Prostate gland (tissue), 2 donors: Measurements from ENCODE around the gene CABCOCO1. TPM values are rescaled to one million over a fixed set of nuclear protein-coding genes. Genes with fewer than 3 reads are reported as not detected.

Experiments used
- DNase-seq: peaks from one replicate; pipeline ENCODE4 v3.0.0-alpha.2; 2019; ENCODE audit warnings: low spot score
- H3K27ac ChIP-seq, 2 donors: fragments of 200-600 bp; sonication (generic); 2 replicates each; pipeline ENCODE4 v1.5.1; 2017 to 2019
- H3K27me3 ChIP-seq: fragments of 200-600 bp; sonication (generic); replicated peaks from 2 replicates; pipeline ENCODE4 v1.5.1; 2019; ENCODE audit not compliant: insufficient read depth
- H3K36me3 ChIP-seq, 2 donors: fragments of 200-600 bp; sonication (generic); 1 replicate in 1 of 2; 2 replicates in 1 of 2; pipeline versions ENCODE4 v1.5.1 to v1.8.1; 2017 to 2019
- H3K4me1 ChIP-seq: fragments of 200-600 bp; sonication (generic); replicated peaks from 2 replicates; pipeline ENCODE4 v1.5.1; 2019
- H3K4me3 ChIP-seq, 2 donors: fragments of 200-600 bp; sonication (generic); 2 replicates each; pipeline ENCODE4 v1.5.1; 2017 to 2019
- H3K9me3 ChIP-seq: fragments of 200-600 bp; sonication (generic); 2 replicates; pipeline ENCODE4 v1.5.1; 2017
- POLR2A ChIP-seq: fragments of 450-650 bp; IDR thresholded peaks from one replicate; pipeline ENCODE4 v1.6.1; 2016; ENCODE audit warnings: antibody characterized with exemption, mild to moderate bottlenecking
- POLR2AphosphoS5 ChIP-seq: sonication (generic); formaldehyde crosslinking; IDR thresholded peaks from one replicate; pipeline ENCODE4 v1.6.1; 2017; ENCODE audit warnings: antibody characterized with exemption
- WGBS: methylation state at CpG from one replicate; pipeline ENCODE4 v1.1.5; 2018; 5-methylcytosine and 5-hydroxymethylcytosine counted together
- intact Hi-C: fragments of 100-400 bp; cut with DNase I; formaldehyde crosslinking; loops from one replicate; pipeline ENCODE4 v1.14.2; 2022
- total RNA-seq, 2 donors: library from RNA; depleted of rRNA; stranded (reverse); fragments of >200 nt; gene quantifications; one replicate each; pipeline ENCODE4 v1.1.0, GENCODE V29; 2016
- TF ChIP-seq, protein P1 (sequence below), 4 experiments: fragments of 200-600 bp in 2 of 4; fragments of 450-650 bp in 2 of 4; sonication (generic) in 2 of 4; IDR thresholded peaks; 1 replicate in 3 of 4; 2 replicates in 1 of 4; pipeline ENCODE4 v1.5.1; 2016 to 2019; ENCODE audit warnings: antibody characterized with exemption in 4 of 4, mild to moderate bottlenecking in 2 of 4, moderate library complexity in 2 of 4

Gene CABCOCO1
- total RNA-seq, 2 donors from 2014 or later = 1.0 to 1.9 TPM

DNA sequence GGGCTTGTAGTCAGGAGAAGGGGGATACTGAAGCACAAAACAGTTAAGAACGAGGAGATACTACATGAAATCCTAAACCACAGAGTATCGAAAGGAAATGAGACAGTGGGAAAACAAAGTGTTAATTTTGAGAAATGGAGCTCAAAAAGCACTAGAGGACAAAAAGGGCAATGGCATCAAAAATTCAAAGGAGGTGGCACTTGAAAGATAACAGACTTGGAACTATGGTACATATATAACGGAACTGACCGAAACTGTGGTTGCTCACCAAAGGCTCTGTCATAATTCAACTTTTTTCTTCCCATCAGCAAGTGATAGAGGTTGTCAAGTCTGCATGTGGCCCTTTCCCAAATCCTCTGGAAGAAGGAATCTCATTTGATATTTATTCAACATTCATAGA, 97.0 kb downstream of the CABCOCO1 start:
- Histone ChIP-seq H3K9me3 (no peaks in the 10 kb centered on the region), H3K27ac (no peak overlapping the region), H3K4me3 (no peak overlapping the region), H3K4me1 (no peaks in the 10 kb centered on the region), H3K27me3 (no peaks in the 10 kb centered on the region), H3K36me3 (no peaks in the 10 kb centered on the region)
- 96% methylated on average over 4 of the region's 4 CpGs for WGBS
- DNase-seq = no peak
- TF ChIP-seq, protein P1, sequence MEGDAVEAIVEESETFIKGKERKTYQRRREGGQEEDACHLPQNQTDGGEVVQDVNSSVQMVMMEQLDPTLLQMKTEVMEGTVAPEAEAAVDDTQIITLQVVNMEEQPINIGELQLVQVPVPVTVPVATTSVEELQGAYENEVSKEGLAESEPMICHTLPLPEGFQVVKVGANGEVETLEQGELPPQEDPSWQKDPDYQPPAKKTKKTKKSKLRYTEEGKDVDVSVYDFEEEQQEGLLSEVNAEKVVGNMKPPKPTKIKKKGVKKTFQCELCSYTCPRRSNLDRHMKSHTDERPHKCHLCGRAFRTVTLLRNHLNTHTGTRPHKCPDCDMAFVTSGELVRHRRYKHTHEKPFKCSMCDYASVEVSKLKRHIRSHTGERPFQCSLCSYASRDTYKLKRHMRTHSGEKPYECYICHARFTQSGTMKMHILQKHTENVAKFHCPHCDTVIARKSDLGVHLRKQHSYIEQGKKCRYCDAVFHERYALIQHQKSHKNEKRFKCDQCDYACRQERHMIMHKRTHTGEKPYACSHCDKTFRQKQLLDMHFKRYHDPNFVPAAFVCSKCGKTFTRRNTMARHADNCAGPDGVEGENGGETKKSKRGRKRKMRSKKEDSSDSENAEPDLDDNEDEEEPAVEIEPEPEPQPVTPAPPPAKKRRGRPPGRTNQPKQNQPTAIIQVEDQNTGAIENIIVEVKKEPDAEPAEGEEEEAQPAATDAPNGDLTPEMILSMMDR (IDR thresholded peaks at IDR 0.05) = no peak
- no peak for TF ChIP-seq POLR2AphosphoS5
- TF ChIP-seq POLR2A = no peak
- intact Hi-C loops = no loop called here

DNA sequence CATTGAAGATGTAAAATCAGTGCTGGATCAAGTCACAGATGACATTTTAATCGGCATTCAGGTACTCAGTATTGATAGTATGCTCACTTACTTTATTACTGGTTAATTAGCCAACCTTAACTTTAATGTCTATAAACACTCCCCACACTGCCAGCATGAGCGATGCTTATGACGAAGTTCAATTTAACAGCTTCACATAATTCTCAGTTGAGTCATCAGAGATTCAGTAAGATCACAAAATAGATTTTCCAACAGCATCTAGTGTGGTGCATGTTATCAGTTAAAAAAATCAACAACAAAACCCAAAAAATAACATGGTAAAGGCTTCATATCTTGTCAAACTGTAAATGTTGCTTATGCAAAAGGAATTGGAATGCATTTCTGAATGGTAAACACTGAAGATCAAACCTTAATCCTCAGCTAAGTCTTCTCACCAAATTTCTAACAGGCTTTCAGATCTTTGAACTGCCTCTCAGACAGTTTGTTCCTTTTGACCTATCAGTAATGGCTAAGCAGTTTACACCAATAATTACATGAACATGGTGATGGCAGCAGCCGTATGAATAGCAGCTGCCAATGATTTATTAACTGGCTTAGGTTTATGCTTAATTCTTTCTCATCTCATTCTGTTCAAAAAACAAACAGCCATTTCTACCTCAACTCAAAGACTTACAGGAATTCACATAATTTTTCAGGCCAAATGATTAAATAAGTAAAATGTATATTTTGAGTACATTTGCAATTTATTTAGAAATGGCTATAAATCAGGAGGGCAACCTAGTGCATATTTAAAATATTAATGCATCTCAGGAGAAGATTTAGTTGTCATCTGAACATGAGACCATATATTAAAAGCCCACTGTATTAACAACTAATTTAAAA, 98.5 kb downstream of the CABCOCO1 start:
- H3K27me3 ChIP-seq = no peaks in the 10 kb centered on the region
- peak overlapping the region in 1 of 2 donors; percentile 30 for H3K27ac ChIP-seq
- H3K4me3 ChIP-seq = no peak overlapping the region
- no peaks in the 10 kb centered on the region for H3K36me3 ChIP-seq
- WGBS = 14% methylated on average over 4 of the region's 4 CpGs
- DNase-seq = no peak
- H3K4me1 ChIP-seq = no peaks in the 10 kb centered on the region
- intact Hi-C loops = no loop called here
- H3K9me3 ChIP-seq = no peaks in the 10 kb centered on the region
- no peak for TF ChIP-seq POLR2A
- TF ChIP-seq, protein P1 (IDR thresholded peaks at IDR 0.05) = no peak
- TF ChIP-seq POLR2AphosphoS5 = peak; percentile 54

DNA sequence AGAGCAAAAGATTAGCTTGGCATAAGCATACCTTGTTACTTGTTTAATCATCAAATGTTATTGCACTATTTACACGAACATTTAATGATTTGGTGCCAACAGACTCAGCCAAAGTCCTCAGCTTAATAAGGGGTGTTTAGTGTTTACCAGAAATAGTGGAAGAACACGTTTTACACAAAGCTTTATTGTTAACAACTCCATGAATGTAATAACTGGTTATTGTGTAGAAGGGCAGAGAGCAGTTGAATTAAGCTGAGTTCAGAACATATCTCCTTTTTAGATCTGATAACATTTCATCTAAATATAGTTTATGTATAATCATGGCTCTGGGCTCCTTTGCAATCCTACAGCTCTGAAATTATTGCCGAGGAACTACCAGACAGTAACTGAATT, 99.1 kb downstream of the CABCOCO1 start:
- TF ChIP-seq, protein P1 (IDR thresholded peaks at IDR 0.05) = no peak
- peak; percentile 83 for TF ChIP-seq POLR2AphosphoS5
- no peak for TF ChIP-seq POLR2A
- 17% methylated on average over 3 of the region's 3 CpGs for WGBS
- intact Hi-C loops = no loop called here
- DNase-seq = peak; percentile 35
- Histone ChIP-seq H3K9me3 (no peaks in the 10 kb centered on the region), H3K4me1 (no peaks in the 10 kb centered on the region), H3K27ac (no peak overlapping the region), H3K4me3 (no peak overlapping the region), H3K36me3 (no peaks in the 10 kb centered on the region), H3K27me3 (no peaks in the 10 kb centered on the region)

DNA sequence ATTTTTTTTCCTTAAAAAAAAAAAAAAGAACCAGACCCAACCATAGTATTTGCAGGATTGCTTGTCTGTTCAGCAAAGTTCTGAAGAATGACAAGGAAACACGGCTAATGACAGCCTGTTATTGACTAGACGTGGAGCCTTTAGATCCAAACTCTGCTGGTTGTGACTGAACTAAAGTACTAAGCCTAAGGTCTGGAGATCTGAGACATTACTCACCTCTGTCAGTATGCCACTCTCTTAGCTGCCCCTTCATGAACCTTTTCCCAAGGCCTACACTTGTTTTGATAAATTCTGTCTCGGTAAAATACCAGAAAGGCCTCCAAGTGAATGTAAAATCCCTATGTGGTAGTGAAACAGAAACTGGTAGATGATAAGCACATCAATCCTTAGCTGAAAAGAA, 101.0 kb downstream of the CABCOCO1 start:
- TF ChIP-seq POLR2AphosphoS5 (no peak), POLR2A (no peak)
- TF ChIP-seq, protein P1 (IDR thresholded peaks at IDR 0.05) = no peak
- 95% methylated on average over 3 of the region's 3 CpGs for WGBS
- no peak overlapping the region for H3K27ac ChIP-seq

DNA sequence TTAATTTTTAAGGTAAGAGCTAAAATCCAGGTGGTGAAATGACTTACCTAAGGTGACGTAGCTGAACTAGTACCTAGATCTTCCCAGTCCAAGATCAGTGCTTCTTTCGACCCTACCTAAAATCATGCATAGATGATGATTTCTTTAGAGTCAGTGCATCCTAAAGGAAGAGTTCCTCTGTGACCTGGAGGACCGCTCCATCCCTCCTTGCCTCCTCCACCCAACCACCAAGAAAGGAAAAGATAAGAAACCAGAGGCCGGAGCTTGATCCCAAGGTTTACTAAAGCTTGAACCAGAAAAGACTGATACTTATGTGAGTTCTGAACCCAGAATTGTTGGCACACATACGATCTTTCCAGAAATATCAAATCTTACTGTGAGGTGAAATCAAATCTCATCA, 101.8 kb downstream of the CABCOCO1 start:
- intact Hi-C loops = no loop called here
- Histone ChIP-seq H3K4me3 (no peak overlapping the region), H3K27ac (no peak overlapping the region), H3K36me3 (no peaks in the 10 kb centered on the region), H3K27me3 (no peaks in the 10 kb centered on the region), H3K4me1 (no peaks in the 10 kb centered on the region), H3K9me3 (no peaks in the 10 kb centered on the region)
- DNase-seq = no peak
- TF ChIP-seq POLR2A = no peak
- TF ChIP-seq, protein P1 (IDR thresholded peaks at IDR 0.05) = no peak
- WGBS = 97% methylated on average over 5 of the region's 5 CpGs

More for the DNA sequence above, 101.0 kb downstream of the CABCOCO1 start:
- H3K9me3 ChIP-seq = no peaks in the 10 kb centered on the region
- no peaks in the 10 kb centered on the region for H3K4me1 ChIP-seq
- no peaks in the 10 kb centered on the region for H3K27me3 ChIP-seq
- no peaks in the 10 kb centered on the region for H3K36me3 ChIP-seq
- DNase-seq = no peak
- H3K4me3 ChIP-seq = no peak overlapping the region
- intact Hi-C loops = no loop called here
